HepG2 (cell line): ENCODE data around the gene ZBTB2. TPM values are rescaled to one million over a fixed set of nuclear protein-coding genes. Genes with fewer than 3 reads are reported as not detected.

ENCODE experiments used
- CC2D1A ChIP-seq: sonication (generic); formaldehyde crosslinking; IDR thresholded peaks from 2 replicates; pipeline ENCODE4 v1.8.1; 2023; ENCODE audit warnings: mild to moderate bottlenecking, missing genetic modification reagents
- HDAC6 ChIP-seq: fragments of 200-600 bp; sonication (generic); IDR thresholded peaks from 2 replicates; pipeline ENCODE4 v1.7.0; 2017; ENCODE audit warnings: mild to moderate bottlenecking, antibody characterized with exemption, low read length, low read depth
- HNF4A ChIP-seq: sonication (generic); formaldehyde crosslinking; IDR thresholded peaks from 2 replicates; pipeline ENCODE4 v1.4.0; 2020; ENCODE audit warnings: missing genetic modification reagents
- MED13 ChIP-seq: sonication (generic); formaldehyde crosslinking; IDR thresholded peaks from 2 replicates; pipeline ENCODE4 v1.5.0; 2020; ENCODE audit warnings: missing genetic modification reagents
- MLX ChIP-seq: IDR thresholded peaks from 2 replicates; pipeline ENCODE4 v1.6.1; 2016
- NFRKB ChIP-seq: fragments of 450-650 bp; IDR thresholded peaks from 2 replicates; pipeline ENCODE4 v1.6.1; 2017
- PITX1 ChIP-seq: sonication (generic); formaldehyde crosslinking; IDR thresholded peaks from 2 replicates; pipeline ENCODE4 v1.5.1; 2020; ENCODE audit warnings: mild to moderate bottlenecking, missing genetic modification reagents
- RCOR2 ChIP-seq: IDR thresholded peaks from 2 replicates; pipeline ENCODE4 v1.6.1; 2016; ENCODE audit warnings: missing biosample characterization, missing genetic modification reagents
- RXRB ChIP-seq: IDR thresholded peaks from 2 replicates; pipeline ENCODE4 v1.6.1; 2016; ENCODE audit warnings: borderline replicate concordance, missing genetic modification reagents, missing compliant biosample characterization
- SALL1 ChIP-seq: sonication (generic); formaldehyde crosslinking; IDR thresholded peaks from 2 replicates; pipeline ENCODE4 v1.8.0; 2022; ENCODE audit warnings: mild to moderate bottlenecking, missing genetic modification reagents
- SMAD1 ChIP-seq: sonication (generic); formaldehyde crosslinking; IDR thresholded peaks from 2 replicates; pipeline ENCODE4 v1.4.0; 2020; ENCODE audit warnings: missing genetic modification reagents, low read depth, mild to moderate bottlenecking, borderline replicate concordance
- SOX6 ChIP-seq, 2 experiments: fragments of 450-650 bp in 1 of 2; sonication (generic) in 1 of 2; formaldehyde crosslinking in 1 of 2; IDR thresholded peaks; 2 replicates each; pipeline versions ENCODE4 v1.4.0 to v1.6.1; 2017 to 2020; ENCODE audit warnings: antibody characterized with exemption in 1 of 2, mild to moderate bottlenecking in 1 of 2, missing genetic modification reagents in 1 of 2
- TFAP4 ChIP-seq: sonication (generic); IDR thresholded peaks from 2 replicates; pipeline ENCODE4 v1.6.1; 2016; ENCODE audit warnings: low read depth, borderline replicate concordance
- ZFX ChIP-seq: sonication (generic); formaldehyde crosslinking; IDR thresholded peaks from 2 replicates; pipeline ENCODE4 v1.4.0; 2020; ENCODE audit warnings: mild to moderate bottlenecking, low read depth, missing genetic modification reagents, moderate library complexity
- ZNF30 ChIP-seq: sonication (generic); formaldehyde crosslinking; IDR thresholded peaks from 2 replicates; pipeline ENCODE4 v1.5.0; 2020; ENCODE audit warnings: mild to moderate bottlenecking, missing genetic modification reagents
- ZNF547 ChIP-seq: sonication (generic); formaldehyde crosslinking; IDR thresholded peaks from 2 replicates; pipeline ENCODE4 v1.5.1; 2020; ENCODE audit warnings: mild to moderate bottlenecking, missing genetic modification reagents
- polyA plus RNA-seq, 8 experiments: library from polyadenylated mRNA; depleted of rRNA in 3 of 8; stranded (reverse) in 7 of 8; unstranded in 1 of 8; fragments of >200 nt; fragmentation: Illumina TruSeq in 4 of 8; extraction: Trizol in 4 of 8; gene quantifications; 2 replicates each; pipeline versions ENCODE4 v1.2.1 to v1.2.3, GENCODE V29; 2011 to 2016; ENCODE audit warnings: low read depth in 4 of 8, missing spikeins in 1 of 8, mixed read lengths in 1 of 8; ENCODE audit not compliant: insufficient read depth in 1 of 8
- total RNA-seq, 5 experiments: library from RNA; depleted of rRNA; stranded (reverse); fragments of >200 nt; fragmentation: Illumina TruSeq; extraction: Trizol; gene quantifications; 2 replicates each; pipeline ENCODE4 v1.2.3, GENCODE V29; 2016; ENCODE audit warnings: low read depth in 1 of 5
- TF ChIP-seq, protein P1 (sequence below): sonication (generic); formaldehyde crosslinking; IDR thresholded peaks from 2 replicates; pipeline ENCODE4 v1.5.0; 2020; ENCODE audit warnings: mild to moderate bottlenecking, missing genetic modification reagents, borderline replicate concordance
- TF ChIP-seq, protein P2 (sequence below): sonication (generic); formaldehyde crosslinking; IDR thresholded peaks from 2 replicates; pipeline ENCODE4 v1.4.0; 2020; ENCODE audit warnings: mild to moderate bottlenecking, missing genetic modification reagents
- TF ChIP-seq, protein P3 (sequence below): sonication (generic); formaldehyde crosslinking; IDR thresholded peaks from 2 replicates; pipeline ENCODE4 v1.8.0; 2022; ENCODE audit warnings: mild to moderate bottlenecking, missing genetic modification reagents, moderate library complexity
- TF ChIP-seq, protein P4 (sequence below): sonication (generic); formaldehyde crosslinking; IDR thresholded peaks from 2 replicates; pipeline ENCODE4 v1.4.0; 2020; ENCODE audit warnings: low read depth, mild to moderate bottlenecking, missing genetic modification reagents

ZBTB2 gene
- total and polyA plus RNA-seq, 2 of the 13 experiments (the other 11 are each of a cell fraction or from before 2014, with no cell fraction given) = 15.4 to 22.8 TPM

- TF ChIP-seq, protein P1, sequence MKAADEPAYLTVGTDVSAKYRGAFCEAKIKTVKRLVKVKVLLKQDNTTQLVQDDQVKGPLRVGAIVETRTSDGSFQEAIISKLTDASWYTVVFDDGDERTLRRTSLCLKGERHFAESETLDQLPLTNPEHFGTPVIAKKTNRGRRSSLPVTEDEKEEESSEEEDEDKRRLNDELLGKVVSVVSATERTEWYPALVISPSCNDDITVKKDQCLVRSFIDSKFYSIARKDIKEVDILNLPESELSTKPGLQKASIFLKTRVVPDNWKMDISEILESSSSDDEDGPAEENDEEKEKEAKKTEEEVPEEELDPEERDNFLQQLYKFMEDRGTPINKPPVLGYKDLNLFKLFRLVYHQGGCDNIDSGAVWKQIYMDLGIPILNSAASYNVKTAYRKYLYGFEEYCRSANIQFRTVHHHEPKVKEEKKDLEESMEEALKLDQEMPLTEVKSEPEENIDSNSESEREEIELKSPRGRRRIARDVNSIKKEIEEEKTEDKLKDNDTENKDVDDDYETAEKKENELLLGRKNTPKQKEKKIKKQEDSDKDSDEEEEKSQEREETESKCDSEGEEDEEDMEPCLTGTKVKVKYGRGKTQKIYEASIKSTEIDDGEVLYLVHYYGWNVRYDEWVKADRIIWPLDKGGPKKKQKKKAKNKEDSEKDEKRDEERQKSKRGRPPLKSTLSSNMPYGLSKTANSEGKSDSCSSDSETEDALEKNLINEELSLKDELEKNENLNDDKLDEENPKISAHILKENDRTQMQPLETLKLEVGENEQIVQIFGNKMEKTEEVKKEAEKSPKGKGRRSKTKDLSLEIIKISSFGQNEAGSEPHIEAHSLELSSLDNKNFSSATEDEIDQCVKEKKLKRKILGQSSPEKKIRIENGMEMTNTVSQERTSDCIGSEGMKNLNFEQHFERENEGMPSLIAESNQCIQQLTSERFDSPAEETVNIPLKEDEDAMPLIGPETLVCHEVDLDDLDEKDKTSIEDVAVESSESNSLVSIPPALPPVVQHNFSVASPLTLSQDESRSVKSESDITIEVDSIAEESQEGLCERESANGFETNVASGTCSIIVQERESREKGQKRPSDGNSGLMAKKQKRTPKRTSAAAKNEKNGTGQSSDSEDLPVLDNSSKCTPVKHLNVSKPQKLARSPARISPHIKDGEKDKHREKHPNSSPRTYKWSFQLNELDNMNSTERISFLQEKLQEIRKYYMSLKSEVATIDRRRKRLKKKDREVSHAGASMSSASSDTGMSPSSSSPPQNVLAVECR (CRISPR knock-in tag) = no peak; the same call in 1 of the 2 replicates
- TF ChIP-seq ZFX (0 out of 2 replicates have a peak, but pooled peaks have one; percentile 55), HDAC6 (no peak), CC2D1A (CRISPR knock-in tag) (no peak), ZNF30 (no peak), SOX6 (IDR thresholded peaks at IDR 0.05) (no peak), SOX6 (CRISPR knock-in tag; IDR thresholded peaks at IDR 0.05) (no peak), PITX1 (CRISPR knock-in tag) (no peak), RXRB (CRISPR knock-in tag) (no peak; the same call in 1 of the 2 replicates), SMAD1 (CRISPR knock-in tag) (no peak), RCOR2 (CRISPR knock-in tag) (no peak), ZNF547 (CRISPR knock-in tag) (no peak), SALL1 (CRISPR knock-in tag) (peak; percentile 66), TFAP4 (0 out of 2 replicates have a peak, but pooled peaks have one; percentile 7), MED13 (CRISPR knock-in tag) (peak; percentile 68; the same call in 1 of the 2 replicates), MLX (no peak), HNF4A (CRISPR knock-in tag) (no peak; the same call in 1 of the 2 replicates), NFRKB (no peak)
- TF ChIP-seq, protein P2, sequence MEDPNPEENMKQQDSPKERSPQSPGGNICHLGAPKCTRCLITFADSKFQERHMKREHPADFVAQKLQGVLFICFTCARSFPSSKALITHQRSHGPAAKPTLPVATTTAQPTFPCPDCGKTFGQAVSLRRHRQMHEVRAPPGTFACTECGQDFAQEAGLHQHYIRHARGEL (CRISPR knock-in tag) = no peak
- TF ChIP-seq, protein P3, sequence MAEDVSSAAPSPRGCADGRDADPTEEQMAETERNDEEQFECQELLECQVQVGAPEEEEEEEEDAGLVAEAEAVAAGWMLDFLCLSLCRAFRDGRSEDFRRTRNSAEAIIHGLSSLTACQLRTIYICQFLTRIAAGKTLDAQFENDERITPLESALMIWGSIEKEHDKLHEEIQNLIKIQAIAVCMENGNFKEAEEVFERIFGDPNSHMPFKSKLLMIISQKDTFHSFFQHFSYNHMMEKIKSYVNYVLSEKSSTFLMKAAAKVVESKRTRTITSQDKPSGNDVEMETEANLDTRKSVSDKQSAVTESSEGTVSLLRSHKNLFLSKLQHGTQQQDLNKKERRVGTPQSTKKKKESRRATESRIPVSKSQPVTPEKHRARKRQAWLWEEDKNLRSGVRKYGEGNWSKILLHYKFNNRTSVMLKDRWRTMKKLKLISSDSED (CRISPR knock-in tag) = no peak
- TF ChIP-seq, protein P4, sequence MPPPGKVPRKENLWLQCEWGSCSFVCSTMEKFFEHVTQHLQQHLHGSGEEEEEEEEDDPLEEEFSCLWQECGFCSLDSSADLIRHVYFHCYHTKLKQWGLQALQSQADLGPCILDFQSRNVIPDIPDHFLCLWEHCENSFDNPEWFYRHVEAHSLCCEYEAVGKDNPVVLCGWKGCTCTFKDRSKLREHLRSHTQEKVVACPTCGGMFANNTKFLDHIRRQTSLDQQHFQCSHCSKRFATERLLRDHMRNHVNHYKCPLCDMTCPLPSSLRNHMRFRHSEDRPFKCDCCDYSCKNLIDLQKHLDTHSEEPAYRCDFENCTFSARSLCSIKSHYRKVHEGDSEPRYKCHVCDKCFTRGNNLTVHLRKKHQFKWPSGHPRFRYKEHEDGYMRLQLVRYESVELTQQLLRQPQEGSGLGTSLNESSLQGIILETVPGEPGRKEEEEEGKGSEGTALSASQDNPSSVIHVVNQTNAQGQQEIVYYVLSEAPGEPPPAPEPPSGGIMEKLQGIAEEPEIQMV = no peak; the same call in 1 of the 2 replicates
Observed at GRCh38 chr6:151391471-151392413, at the start of gene ZBTB2 (continued).
